Measurements from ENCODE around the gene SMARCB1. TPM values are rescaled to one million over a fixed set of nuclear protein-coding genes. Genes with fewer than 3 reads are reported as not detected.

SMARCB1 gene
- total and polyA plus RNA-seq, 2 experiments from 2014 or later, result 114 to 132 TPM

DNA sequence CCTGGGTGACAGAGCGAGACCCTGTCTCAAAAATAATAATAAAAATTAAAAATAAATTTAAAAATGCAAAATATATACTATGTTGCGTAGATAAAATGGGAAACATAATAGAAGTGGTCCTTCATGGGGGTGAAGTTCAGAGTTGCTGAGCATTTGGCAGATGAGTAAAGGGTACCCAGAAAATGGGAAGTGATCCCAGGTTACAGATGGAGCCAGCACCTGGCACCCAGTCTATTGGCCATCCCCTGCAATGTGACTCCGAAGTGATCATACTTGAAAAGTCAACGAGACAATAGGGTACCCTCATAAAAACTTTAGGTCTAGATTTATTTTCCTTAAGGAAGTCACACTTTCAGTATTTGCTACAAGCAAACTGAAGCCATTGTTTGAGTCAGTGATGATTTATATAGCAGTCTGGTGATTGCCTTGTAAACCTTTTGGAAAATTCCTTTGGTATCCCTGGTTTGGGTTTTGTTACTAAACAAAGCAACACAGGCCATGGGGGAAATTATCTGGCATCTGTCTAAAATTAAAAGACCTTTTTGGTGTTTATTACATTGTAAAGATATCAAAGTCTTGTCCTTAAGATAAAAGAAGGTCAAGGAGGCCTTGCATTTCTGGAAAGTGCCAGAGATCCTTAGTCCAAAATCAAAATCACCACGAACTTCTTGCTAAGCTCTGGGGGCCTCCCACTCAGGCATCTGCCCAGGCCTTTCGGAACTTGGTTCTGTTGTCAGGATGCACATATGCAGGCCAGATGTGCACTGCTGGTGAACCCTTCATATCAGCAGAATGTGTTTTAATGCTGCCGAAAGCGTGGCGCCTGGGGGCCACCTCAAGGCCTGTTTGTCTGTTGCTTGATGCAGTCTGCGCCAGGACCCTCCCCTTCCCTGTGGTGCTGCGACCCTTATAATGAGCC, 4.3 kb downstream of the SMARCB1 start:
- Histone ChIP-seq H3F3A (replicated peaks; ENCODE audit: low read depth) (0 out of 2 replicates have a peak, but pooled peaks cover 17% of the 10 kb centered on the region), H3K4me3 (no peak overlapping the region), H4K20me1 (replicated peaks; ENCODE audit: insufficient read depth) (peaks cover 34% of the 10 kb centered on the region), H3K79me2 (replicated peaks; ENCODE audit: insufficient read depth) (peaks cover 64% of the 10 kb centered on the region), H3K9me2 (ENCODE audit: insufficient read depth) (no peaks in the 10 kb centered on the region), H3K27ac (ENCODE audit: low read depth) (no peak overlapping the region), H3K4me1 (ENCODE audit: insufficient read depth) (peaks cover 27% of the 10 kb centered on the region), H2AFZ (no peak overlapping the region), H3K27me3 (ENCODE audit: insufficient read depth) (no peaks in the 10 kb centered on the region), H3K4me2 (no peak overlapping the region), H3K36me3 (ENCODE audit: insufficient read depth) (peaks cover 19% of the 10 kb centered on the region)
- Mint-ChIP-seq H3K27me3 (ENCODE audit: insufficient read depth, low read depth, poor library complexity) (peaks cover 6% of the 10 kb centered on the region), H3K27ac (no peak overlapping the region), H3K36me3 (ENCODE audit: low read depth) (peaks cover 50% of the 10 kb centered on the region), H3K4me1 (peaks cover 26% of the 10 kb centered on the region), H3K9me3 (no peaks in the 10 kb centered on the region), H3K4me3 (no peak overlapping the region)
- ATAC-seq (no peak), DNase-seq (ENCODE audit: low spot score) (no peak)
- TF ChIP-seq NANOG (IDR thresholded peaks at IDR 0.05; ENCODE audit: borderline replicate concordance) (no peak), STAT1 (IDR thresholded peaks at IDR 0.05; ENCODE audit: unreplicated experiment) (no peak), EZH2 (IDR thresholded peaks at IDR 0.05; ENCODE audit: low read depth, unreplicated experiment) (no peak), ZNF114 (CRISPR knock-in tag; IDR thresholded peaks at IDR 0.05) (no peak), CTCF (conservative IDR thresholded peaks at IDR 0.05; ENCODE audit: low read depth in 2 of 2) (no peak)

DNA sequence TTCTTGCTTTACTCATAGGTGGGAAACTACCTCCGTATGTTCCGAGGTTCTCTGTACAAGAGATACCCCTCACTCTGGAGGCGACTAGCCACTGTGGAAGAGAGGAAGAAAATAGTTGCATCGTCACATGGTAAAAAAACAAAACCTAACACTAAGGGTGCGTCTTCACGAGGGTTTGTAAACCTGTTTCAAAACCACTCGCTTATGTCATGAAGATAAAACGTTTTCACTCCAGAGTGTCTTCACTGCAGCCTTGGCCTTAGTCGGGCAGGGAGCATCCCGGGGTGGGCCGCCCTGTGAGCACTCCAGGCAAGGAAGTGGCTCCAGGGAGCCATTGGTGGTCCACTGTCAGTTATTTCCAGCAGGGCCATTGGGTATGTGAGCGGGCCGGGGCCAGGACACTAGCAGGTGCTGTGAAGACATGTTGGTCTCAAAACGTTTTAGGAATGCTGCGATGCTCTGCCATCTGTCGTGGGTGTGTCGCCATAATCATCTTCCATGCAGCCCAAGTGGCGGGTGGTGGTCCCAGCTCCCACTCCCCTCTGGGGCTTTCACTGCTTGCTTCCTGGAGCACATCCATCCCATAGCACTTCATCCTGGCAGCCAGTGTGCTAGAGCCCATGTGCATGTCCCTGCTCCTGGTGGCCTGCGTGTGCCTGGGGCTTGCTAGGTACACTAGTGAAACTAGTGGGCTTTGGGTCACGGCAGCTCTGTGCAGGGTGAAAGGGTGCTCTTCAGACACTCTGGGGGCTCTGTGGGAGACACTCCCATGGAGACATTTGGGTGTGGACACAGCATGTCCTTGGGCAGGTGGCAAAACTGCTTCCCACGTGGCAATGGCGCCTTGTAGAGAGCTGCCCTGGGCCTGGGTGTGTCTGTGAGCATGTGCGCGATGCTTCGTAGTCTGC, 5.2 kb downstream of the SMARCB1 start:
- TF ChIP-seq CREB1 (CRISPR knock-in tag; IDR thresholded peaks at IDR 0.05; ENCODE audit: low read depth), result no peak
- no peak for TF ChIP-seq POLR2AphosphoS5 (IDR thresholded peaks at IDR 0.05; ENCODE audit: low read depth)
- TF ChIP-seq, protein P1, sequence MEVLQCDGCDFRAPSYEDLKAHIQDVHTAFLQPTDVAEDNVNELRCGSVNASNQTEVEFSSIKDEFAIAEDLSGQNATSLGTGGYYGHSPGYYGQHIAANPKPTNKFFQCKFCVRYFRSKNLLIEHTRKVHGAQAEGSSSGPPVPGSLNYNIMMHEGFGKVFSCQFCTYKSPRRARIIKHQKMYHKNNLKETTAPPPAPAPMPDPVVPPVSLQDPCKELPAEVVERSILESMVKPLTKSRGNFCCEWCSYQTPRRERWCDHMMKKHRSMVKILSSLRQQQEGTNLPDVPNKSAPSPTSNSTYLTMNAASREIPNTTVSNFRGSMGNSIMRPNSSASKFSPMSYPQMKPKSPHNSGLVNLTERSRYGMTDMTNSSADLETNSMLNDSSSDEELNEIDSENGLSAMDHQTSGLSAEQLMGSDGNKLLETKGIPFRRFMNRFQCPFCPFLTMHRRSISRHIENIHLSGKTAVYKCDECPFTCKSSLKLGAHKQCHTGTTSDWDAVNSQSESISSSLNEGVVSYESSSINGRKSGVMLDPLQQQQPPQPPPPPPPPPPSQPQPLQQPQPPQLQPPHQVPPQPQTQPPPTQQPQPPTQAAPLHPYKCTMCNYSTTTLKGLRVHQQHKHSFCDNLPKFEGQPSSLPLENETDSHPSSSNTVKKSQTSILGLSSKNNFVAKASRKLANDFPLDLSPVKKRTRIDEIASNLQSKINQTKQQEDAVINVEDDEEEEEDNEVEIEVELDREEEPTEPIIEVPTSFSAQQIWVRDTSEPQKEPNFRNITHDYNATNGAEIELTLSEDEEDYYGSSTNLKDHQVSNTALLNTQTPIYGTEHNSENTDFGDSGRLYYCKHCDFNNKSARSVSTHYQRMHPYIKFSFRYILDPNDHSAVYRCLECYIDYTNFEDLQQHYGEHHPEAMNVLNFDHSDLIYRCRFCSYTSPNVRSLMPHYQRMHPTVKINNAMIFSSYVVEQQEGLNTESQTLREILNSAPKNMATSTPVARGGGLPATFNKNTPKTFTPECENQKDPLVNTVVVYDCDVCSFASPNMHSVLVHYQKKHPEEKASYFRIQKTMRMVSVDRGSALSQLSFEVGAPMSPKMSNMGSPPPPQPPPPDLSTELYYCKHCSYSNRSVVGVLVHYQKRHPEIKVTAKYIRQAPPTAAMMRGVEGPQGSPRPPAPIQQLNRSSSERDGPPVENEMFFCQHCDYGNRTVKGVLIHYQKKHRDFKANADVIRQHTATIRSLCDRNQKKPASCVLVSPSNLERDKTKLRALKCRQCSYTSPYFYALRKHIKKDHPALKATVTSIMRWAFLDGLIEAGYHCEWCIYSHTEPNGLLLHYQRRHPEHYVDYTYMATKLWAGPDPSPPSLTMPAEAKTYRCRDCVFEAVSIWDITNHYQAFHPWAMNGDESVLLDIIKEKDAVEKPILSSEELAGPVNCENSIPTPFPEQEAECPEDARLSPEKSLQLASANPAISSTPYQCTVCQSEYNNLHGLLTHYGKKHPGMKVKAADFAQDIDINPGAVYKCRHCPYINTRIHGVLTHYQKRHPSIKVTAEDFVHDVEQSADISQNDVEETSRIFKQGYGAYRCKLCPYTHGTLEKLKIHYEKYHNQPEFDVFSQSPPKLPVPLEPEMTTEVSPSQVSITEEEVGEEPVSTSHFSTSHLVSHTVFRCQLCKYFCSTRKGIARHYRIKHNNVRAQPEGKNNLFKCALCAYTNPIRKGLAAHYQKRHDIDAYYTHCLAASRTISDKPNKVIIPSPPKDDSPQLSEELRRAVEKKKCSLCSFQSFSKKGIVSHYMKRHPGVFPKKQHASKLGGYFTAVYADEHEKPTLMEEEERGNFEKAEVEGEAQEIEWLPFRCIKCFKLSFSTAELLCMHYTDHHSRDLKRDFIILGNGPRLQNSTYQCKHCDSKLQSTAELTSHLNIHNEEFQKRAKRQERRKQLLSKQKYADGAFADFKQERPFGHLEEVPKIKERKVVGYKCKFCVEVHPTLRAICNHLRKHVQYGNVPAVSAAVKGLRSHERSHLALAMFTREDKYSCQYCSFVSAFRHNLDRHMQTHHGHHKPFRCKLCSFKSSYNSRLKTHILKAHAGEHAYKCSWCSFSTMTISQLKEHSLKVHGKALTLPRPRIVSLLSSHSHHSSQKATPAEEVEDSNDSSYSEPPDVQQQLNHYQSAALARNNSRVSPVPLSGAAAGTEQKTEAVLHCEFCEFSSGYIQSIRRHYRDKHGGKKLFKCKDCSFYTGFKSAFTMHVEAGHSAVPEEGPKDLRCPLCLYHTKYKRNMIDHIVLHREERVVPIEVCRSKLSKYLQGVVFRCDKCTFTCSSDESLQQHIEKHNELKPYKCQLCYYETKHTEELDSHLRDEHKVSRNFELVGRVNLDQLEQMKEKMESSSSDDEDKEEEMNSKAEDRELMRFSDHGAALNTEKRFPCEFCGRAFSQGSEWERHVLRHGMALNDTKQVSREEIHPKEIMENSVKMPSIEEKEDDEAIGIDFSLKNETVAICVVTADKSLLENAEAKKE (CRISPR knock-in tag; IDR thresholded peaks at IDR 0.05), result no peak
- no peak for TF ChIP-seq STAT1 (IDR thresholded peaks at IDR 0.05; ENCODE audit: unreplicated experiment)
- Histone ChIP-seq H3K79me2 (replicated peaks; ENCODE audit: insufficient read depth) (peaks cover 64% of the 10 kb centered on the region), H2AFZ (no peak overlapping the region), H3K4me1 (ENCODE audit: insufficient read depth) (peaks cover 21% of the 10 kb centered on the region), H3K4me2 (no peak overlapping the region), H3K36me3 (ENCODE audit: insufficient read depth) (peaks cover 26% of the 10 kb centered on the region), H4K20me1 (replicated peaks; ENCODE audit: insufficient read depth) (peaks cover 34% of the 10 kb centered on the region), H3K27ac (ENCODE audit: low read depth) (0 out of 2 replicates have a peak overlapping the region, but pooled peaks have one; percentile 14), H3K4me3 (no peak overlapping the region), H3K27me3 (ENCODE audit: insufficient read depth) (no peaks in the 10 kb centered on the region), H3K9me2 (ENCODE audit: insufficient read depth) (no peaks in the 10 kb centered on the region), H3F3A (replicated peaks; ENCODE audit: low read depth) (0 out of 2 replicates have a peak, but pooled peaks cover 16% of the 10 kb centered on the region)
- Mint-ChIP-seq H3K27me3 (ENCODE audit: insufficient read depth, low read depth, poor library complexity) (peaks cover 6% of the 10 kb centered on the region), H3K27ac (no peak overlapping the region), H3K4me1 (peaks cover 19% of the 10 kb centered on the region), H3K9me3 (no peaks in the 10 kb centered on the region), H3K4me3 (no peak overlapping the region), H3K36me3 (ENCODE audit: low read depth) (peaks cover 58% of the 10 kb centered on the region)
- no peak for ATAC-seq
- DNase-seq (ENCODE audit: low spot score), result no peak

Measured in GM23338 (cell line).